Measurements from ENCODE around the gene RHBDF2.
A peak's percentile ranks its signal among the peaks of the same experiment; 100 is the strongest.
"Not testable (repeated sequence)": the region's sequence is repeated elsewhere in the genome, so short reads cannot be mapped to it uniquely, and the experiment has no call there.

RHBDF2 gene

DNA sequence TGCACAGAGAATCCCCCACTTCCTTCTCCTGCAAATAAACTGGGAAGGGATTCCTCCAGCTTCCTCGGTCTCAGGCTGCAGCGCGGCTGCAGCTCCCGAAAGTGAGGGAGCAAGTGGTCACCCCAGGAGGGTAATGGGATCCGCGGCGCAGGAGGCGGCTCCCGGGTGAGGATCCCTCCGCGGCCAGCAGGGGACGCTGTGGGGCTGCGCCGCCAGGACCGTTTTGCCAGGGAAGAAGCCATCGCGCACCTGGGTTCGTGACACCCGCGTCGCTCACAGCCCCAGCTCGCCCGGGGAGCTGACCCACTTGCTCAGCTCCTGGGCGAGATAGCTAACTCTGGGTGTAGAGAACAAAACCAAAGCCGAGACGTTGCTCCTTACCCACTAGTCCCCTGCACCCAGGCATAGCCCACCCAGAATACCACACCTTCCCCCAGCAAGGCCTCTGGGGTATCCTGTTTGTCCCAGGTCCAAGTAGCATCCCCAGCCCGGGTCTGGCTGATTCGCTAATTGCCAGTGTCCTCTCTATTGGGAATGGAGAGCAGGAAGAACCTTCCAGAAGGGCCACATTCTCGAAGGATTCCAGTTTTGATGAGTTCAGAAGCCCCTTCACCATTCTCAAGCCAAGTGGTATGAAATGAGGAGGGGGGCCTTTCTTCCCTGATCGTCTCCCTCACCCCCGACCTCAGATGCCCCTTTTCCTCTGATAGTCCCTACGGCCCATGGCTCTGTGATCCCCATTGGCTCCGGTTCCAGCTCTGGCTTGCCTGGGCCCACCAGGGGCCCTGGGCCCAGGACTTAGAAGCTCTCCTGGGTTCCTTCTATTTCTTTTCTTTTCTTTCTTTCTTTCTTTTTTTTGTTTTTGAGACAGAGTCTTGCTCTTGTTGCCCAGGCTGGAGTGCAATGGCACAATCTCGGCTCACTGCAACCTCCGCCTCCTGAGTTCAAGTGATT lies 22.1 kb upstream of the RHBDF2 start:
- peak; percentile 88 for DNase-seq

DNA sequence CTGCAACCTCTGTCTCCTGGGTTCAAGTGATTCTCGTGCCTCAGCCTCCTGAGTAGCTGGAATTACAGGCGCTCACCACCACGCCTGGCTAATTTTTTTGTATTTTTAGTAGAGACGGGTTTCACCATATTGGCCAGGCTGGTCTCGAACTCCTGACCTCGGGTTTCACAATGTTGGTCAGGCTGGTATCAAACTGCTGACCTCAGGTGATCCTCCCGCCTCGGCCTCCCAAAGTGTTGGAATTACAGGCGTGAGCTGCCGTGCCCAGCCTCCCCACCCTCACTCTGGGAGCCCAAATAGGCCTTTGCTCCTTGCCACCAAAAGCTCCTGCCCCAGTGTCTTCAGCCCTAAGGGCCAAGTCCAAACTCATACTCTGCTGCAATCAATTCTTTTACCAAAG lies 20.5 kb upstream of the RHBDF2 start:
- DNase-seq, result not testable (repeated sequence)

DNA sequence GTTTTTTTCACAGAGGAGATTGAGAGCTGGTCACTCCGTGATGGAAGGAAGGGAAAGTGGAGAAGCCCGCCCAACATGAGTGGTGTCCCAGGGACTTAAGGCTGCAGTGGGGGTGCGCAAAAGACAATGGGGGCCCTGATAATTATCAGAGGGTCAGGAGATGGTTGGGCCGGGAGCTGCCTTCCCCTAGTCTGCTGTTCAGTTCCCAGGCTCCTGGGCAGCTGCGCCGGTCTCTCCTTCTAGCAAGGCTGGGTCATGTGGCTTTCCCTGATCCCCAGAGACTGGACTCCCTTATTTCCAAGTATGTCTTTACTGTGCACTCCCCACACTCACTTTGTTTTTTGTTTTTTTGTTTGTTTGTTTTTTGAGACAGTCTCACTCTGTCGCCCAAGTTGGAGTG lies 20.0 kb upstream of the RHBDF2 start:
- DNase-seq, result no peak

DNA sequence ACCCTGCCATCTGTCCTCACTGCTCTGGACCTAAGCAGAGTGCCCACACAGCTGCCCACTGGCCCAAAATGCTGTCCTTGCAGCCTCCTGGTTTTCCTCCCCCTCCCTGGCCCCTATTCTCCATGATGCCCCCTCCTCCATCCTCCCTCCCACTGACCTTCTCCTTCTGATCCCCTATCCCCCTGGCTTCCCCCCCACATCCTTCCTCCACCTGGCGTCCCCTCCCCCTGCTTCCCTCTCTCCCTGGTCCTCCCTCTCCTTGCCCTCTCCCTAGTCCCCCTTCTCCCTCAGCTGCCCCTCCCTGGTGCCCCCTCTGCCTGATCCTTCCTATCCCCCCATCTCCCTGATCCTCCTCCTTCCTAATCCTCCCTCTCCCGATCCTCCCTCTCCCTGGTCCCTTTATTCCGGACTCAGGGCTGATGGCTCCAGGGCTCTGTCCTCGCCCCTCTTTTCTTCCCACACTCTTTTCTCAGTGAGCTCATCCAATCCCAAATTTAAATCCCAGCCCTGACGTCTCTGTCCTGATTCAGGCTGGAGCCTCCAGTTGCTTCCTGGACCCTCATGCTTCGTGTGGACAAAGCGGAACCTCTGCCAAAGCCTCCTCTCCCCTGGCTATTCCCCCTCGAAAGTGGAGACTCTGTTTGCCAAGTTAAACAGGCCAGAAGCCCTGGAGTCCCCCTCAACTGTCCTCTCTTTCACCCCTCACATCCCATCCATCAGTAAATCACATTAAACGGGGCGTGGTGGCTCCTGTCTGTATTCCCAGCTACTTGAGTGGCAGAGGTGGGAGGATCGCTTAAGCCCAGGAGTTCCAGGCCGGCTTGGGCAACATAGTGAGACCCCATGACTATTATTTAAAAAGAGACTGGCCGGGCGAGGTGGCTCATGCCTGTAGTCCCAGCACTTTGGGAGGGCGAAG lies 18.1 kb upstream of the RHBDF2 start:
- peak; percentile 50 for DNase-seq

DNA sequence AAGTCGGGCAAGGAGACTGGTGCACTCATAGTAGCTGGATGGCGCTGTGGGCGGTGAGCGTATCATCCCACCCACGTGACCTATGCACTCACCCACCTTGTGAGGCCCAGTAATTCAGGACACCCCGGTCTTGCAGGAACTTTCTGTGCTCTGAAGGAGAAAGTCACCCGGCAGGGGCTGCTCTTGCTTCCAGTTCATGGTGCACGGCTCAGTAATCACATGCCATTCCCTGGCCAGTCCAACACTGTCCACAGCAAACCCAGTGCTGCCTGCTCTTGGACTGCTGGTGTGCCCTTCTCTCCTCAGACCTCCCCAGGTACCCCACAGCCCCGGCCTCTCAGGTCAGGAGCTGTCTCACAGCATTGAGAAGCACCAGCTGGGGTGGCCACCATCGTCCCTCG lies 16.4 kb upstream of the RHBDF2 start:
- DNase-seq, result no peak

DNA sequence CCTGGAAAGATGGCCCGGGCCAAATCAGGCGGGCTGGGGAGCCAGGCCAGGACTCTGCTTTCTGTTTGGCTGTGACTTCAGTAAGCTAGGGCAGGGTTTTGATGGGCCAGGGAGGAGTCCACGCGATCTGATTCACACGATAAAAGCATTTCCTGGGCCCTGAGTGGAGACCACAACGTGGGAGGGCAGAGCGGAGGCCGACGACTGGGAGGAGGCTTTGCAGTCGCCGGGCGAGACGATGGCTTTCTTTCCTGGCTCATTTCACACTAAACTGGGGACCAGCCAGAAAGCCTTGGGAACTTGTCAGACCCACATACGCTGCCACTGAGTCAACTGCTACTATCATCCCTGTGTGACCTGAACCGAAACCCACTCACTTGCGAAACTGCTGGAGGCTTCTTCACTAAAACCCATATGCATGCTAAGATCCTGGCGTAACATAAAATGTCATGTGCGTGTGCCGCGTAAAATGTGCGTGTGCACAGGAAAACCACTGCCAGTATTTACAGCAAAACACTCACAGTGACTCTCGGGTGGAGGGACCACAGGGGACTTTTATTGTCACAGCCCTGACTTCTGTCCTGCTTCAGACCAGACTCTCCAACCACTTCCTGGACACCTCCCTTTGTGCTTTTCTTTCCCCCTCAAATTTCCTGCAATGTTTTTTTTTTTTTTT lies 14.2 kb upstream of the RHBDF2 start:
- no peak for DNase-seq

DNA sequence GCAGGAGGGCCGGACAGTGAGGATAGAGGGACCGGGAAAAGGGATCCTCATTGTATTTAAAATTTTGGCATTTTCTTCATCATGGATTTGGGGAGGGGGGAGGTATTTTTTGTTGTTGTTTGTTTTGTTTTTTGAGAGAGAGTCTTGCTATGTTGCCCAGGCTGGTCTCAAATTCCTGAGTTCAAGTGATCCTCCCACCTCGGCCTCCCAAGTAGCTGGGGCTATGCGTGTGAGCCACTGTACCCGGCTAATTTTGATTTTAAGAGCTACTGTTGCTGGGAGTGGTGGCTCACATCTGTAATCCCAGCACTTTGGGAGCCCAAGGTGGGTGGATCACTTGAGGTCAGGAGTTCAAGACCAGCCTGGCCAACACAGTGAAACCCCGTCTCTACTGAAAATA lies 13.1 kb upstream of the RHBDF2 start:
- DNase-seq, result not testable (repeated sequence)

DNA sequence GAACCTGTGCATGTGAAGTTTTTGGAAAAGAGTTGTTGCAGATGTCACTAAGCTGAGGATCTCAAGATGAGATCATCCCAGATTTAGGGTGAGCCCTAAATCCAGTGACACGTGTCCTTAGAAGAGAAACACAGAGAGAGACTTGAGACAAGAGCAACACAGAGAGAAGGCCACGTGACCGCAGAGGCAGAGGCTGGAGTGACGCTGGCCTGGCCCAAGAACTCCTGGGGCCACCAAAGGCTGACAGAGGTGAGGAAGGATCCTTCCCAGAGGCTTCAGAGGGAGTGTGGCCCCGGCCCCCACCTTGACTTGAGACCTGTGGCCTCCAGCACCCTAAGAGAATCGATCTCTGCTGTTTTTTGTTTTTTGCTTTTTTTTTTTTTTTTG lies 12.1 kb upstream of the RHBDF2 start:
- DNase-seq, result no peak

DNA sequence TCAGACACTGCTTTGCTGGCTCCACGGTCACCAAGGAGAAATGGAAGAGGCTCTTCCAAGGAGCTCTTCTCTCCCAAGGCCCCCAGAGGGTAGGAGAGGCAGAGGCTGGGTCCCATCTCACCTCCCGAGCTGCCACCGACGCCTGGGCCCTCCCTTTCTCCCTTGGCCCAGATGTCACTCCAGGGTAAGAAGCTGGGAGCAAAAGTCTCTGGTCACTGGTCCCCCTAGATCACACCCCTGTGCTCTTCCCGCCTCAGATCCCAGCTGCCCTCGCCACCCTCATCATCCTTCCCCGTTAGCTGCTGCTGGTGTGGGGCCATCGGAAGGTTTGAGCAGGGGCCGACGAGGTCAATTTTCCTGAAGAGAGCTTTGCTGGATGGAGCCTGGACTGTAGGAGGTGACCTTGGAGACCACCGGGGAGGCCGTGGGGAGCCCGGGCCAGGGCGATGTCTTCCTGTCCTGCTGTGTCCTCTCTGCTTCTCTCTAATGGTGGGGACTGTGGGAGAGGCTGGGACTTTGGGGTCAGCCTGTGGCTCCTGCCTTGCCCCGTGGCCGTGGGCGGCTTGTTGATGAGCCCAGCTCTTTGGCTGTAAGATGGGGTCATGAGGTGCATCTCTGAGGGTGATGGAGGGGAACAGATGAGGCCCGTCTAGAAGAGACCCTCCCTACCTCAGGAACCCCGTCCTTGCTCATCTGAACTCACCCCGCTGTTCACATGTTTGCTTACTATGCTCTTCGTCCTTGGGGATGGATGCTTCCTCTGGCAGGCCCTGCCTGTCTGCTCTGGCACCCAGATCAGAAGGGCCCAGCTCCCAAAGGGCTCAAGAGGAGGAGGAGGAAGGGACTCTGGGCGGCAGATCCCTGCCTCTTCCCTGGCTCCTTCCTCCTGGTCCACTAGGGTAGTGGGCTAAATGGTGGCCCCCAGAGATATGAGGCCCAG lies 11.4 kb upstream of the RHBDF2 start:
- DNase-seq, result no peak

DNA sequence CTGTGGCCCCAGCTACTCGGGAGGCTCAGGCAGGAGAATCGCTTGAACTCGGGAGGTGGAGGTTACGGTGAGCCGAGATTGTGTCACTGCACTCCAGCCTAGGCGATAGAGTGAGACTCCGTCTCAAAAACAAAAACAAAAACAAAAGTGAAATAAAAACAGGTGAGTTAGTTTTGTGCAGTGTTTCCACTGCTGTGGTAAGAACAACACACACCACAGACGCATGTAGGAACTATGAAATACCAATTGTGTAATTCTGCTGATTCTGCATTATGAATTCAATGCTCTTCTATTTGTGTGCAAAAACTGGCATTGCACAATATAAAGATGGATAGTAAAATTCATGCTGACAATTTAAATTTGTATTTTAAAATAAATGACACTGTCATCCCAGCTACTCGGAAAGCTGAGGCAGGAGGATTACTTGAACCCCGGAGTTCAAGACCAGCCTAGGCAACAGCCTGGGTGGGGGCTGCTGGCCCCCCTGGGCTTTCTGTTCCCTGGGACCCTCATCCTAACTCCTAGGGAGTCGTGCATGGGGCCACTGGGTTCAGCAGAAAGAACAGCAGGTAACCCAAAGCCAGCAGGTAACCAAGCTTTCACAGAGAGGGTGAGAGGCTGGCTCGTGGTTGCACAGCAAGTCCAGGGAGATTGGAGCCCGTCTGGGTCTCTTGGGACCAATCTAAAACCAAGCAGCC lies 10.6 kb upstream of the RHBDF2 start:
- DNase-seq, result no peak

DNA sequence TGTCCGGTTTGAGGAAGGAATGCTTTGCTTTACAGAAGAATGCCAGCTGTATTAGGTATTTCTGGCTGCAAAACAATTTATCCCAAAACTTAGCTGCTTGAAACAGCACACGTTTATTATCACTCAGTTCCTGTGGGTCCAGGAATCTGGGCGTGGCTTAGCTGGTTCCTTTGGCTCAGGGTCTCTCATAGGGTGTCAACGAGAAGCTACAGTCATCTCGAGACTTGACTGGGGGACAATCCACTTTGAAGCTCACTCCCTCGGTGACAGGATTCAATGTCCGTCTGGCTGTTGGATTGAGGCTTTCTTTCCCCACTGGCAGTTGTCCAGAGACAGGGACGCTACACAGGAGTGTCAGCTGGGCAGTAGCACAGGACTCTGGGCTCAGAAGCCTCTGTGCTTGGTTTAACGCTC lies 9.6 kb upstream of the RHBDF2 start:
- no peak for DNase-seq

DNA sequence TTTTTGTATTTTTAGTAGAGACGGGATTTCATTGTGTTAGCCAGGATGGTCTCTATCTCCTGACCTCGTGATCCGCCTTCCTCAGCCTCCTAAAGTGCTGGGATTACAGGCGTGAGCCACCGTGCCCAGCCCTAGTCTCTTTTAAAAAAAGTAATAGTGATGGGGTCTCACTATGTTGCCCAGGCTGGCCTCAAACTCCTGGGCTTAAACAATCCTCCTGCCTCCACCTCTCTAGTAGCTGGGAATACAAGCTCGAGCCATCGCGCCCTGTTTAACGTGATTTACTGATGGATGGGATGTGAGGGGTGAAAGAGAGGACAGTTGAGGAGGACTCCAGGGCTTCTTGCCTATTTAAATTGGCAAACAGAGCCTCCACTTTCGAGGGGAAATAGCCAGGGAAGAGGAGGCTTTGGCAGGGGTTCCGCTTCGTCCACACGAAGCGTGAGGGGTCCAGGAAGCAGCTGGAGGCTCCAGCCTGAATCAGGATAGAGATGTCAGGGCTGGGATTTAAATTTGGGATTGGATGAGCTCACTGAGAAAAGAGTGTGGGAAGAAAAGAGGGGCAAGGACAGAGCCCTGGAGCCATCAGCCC lies 7.3 kb upstream of the RHBDF2 start:
- DNase-seq, result not testable (repeated sequence)

DNA sequence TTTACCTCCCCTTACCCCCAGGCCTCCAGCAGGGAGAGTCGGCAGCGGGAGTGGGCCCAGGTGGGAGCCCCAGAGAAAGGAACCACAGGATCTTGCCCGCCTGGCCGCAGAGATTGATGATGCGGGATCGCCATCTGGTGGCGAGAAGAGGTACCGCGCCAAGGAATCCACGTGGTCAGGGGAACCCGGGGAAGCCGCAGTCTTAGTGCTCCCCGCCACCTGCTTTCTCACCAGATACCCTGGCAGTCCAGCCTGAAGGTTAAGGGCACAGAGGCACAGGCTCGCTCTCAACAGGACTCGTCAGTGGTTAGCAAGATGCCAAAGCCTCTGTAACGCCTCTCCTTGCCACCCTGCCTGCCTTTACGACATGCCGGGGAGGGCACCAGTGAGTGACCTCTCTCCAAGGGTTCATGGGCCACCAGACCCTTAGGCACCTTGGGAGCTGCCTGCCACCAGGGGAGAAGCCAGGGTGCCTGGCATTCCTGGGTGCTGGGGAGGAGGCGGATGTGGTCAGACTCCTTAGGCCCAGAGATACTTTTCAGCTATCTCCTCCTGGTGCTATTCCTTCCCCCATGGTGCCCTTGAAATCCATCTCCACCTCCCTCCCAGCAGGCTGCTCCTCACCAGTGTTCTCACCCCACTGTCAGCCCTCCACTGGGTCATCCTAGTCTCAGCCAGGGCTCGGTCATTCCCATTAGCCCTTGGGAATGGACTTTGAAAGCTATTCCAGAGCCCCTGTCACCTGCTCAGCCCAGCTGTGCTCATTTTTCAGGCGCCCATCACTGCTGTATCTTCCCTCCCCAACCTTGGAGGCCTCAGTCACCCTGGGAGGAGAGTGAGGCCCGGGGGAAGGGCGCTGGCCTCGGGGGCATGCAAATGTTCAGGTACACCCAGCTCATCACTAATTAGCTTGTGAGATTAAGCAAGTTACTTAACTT lies 5.5 kb upstream of the RHBDF2 start:
- peak; percentile 93 for DNase-seq

DNA sequence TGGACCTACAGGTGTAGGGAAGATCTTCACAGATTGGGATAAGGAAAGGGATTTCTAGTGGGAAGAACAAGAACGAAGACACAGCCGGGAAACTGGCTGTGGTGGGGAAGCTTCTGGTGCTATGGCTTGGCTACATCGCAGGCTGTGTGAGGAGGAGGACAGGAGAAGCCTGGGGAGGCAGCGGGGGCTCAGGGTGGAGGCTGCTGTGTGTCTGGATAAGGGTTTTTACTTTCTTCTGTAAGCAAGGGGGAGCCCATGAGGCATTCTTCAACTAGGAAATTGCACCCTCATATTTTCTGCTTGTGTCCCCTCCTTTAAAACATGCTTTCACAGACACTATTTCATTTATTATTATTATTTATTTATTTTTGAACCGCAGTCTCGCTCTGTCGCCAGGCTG lies 2.9 kb upstream of the RHBDF2 start:
- no peak for DNase-seq

DNA sequence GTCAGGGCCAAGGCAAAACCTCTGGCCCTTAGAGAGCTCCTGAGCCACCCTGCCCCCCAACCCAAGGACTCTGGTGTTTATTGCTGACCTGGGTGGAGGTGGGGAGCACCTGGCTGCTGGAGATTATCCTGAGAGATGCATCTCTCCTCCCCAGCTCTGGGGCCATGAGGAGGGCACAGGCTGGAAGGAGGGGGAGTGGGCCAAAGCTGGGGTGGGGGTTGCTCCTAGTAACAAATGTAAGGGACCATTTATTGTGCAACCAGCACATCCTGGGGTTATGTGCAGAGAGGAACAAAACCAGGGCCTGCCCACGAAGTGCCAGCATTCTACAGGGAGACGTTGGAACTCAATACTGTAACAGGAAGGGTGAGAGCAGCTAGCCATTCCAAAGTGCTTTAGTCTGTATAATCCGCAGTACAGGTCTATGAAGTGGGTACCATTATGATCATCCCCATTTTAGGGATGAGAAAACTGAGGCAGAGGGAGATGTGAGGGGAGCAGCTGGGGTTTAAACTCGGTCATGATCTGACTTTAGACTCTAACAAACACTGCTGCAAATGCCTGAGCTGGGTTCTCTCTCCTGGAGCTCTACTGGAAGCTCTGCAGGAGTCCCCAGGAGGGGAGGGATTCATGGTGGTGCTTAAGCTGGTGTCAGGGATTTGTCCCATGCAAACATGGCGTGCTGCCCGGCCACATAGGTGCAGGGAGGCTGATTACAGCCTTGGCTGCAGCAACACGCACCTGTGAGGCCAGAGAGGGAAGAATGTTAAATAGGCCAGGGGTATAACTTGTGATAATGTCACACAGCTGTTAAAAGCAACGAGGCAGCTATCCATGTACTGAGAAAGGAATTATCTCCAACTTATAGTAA lies 1.4 kb upstream of the RHBDF2 start:
- no peak for DNase-seq

DNA sequence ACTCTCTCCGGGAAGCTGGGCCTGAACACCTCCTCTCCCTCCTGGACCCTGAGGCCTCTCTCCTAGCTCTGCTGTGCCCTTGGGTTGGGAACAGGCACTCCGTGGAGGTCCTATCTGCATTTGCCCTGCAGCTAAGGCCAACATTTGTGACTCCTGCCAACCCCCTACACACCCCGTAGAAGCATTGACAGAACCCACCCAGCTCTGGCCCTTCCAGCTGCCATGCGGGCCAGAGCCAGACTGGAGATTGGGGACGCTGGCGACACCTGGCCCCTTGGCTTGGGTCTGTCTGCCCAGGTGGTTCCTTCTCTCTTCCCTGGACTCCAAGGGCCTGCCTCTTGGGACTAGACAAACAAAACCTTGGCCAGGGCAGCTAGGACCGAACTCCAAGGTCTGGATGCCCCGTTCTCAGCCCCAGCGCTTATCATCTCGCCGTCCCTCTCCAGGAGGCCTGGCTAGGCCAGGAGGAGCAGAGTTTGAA lies 644 bp upstream of the RHBDF2 start:
- no peak for DNase-seq

DNA sequence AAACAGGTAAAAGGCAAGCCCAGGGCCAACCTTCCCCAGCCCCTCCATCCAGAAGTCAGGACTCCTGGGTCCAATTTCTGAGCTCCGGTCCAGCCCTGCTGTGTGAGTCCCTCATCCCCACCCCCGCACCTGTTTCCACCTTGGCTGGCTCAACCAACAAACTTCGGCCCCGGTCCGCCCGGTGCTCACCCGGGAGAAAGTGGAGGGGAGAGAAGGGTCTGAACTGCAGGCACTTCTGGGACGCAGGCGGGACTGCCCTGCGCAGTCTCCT lies 541 bp downstream of the RHBDF2 start:
- no peak for DNase-seq

DNA sequence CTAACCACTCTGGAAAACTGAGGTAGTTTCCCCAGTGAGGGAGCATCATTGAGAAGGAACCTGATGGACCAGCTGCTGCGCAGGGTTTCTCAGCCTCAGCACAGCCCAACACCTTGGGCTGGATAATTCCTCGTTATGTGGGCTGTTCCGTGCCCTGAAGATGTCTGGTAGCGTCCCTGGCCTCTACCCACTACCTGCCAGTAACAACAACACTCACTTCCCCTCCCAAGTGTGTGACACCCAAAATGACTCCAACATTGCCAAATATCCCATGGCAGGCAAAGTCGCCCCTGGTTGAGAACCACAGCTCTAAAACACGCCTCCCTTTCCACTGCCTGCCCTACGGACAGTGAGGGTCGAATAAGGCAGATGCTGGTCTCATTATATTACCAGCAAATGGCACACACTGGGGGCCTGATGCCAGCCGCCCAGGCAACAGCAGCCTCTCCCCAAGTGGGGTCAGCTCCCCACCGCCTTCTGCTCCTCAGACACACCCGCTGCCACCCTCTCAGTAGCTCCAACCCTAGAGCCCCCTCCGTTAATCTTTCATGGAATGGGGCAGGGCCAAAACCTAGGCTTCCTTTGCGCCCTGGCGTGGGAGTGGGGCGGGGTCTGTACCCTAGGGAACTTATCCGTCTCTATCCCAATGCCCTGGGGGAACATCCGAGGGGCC lies 1.0 kb downstream of the RHBDF2 start:
- no peak for DNase-seq
